ENCODE data around the gene DGKI. TPM values are rescaled to one million over a fixed set of nuclear protein-coding genes. Genes with fewer than 3 reads are reported as not detected.

Gene DGKI
- total RNA-seq, 2 donors from 2014 or later, result 0.04 to 0.64 TPM

DNA sequence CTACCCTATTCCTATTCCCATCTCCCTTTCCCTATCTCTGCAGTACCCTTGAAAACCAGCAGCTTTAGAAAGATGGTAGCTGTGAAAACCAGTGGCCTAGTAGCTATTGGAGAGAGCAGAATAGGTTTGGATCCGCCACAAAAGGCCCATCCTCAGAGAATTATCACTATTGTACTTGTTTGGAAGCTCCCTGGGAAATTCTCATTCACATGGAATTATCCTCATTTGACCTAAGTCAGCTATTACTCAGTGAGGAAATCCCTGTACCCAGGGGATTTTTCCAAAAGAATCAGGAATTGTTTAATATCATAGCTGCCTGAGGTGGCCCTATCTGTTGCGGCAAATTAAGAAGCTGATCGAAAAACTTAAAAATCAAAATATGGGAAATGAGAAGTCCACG is 51.6 kb downstream of the DGKI start:
- Mint-ChIP-seq H3K27me3 (ENCODE audit: insufficient read depth) (no peaks in the 10 kb centered on the region), H3K4me3 (no peak overlapping the region), H3K27ac (no peak overlapping the region), H3K4me1 (no peaks in the 10 kb centered on the region), H3K36me3 (ENCODE audit: low read depth) (no peaks in the 10 kb centered on the region), H3K9me3 (peaks cover 16% of the 10 kb centered on the region)
- Histone ChIP-seq H3K27ac (ENCODE audit: low read depth, low read length) (no peak overlapping the region), H3K9ac (ENCODE audit: extremely low read depth, low read length, poor library complexity, severe bottlenecking) (no peak overlapping the region), H3K27me3 (ENCODE audit: control insufficient read depth, insufficient read depth, low read length, poor library complexity, severe bottlenecking) (no peaks in the 10 kb centered on the region), H3K9me3 (ENCODE audit: control insufficient read depth, low read length) (peaks cover 12% of the 10 kb centered on the region), H3K4me1 (ENCODE audit: control insufficient read depth, insufficient read depth, low read length) (no peaks in the 10 kb centered on the region), H3K36me3 (ENCODE audit: control insufficient read depth, insufficient read depth, low read length) (no peaks in the 10 kb centered on the region), H3K4me3 (ENCODE audit: low read length) (no peak overlapping the region)
- no peak for DNase-seq
- WGBS, 2 experiments (ENCODE audit: insufficient coverage in 1 of 2, insufficient read length in 1 of 2), result 93 to 95% methylated on average over 4 of the region's 4 CpGs
- TF ChIP-seq, protein P1, sequence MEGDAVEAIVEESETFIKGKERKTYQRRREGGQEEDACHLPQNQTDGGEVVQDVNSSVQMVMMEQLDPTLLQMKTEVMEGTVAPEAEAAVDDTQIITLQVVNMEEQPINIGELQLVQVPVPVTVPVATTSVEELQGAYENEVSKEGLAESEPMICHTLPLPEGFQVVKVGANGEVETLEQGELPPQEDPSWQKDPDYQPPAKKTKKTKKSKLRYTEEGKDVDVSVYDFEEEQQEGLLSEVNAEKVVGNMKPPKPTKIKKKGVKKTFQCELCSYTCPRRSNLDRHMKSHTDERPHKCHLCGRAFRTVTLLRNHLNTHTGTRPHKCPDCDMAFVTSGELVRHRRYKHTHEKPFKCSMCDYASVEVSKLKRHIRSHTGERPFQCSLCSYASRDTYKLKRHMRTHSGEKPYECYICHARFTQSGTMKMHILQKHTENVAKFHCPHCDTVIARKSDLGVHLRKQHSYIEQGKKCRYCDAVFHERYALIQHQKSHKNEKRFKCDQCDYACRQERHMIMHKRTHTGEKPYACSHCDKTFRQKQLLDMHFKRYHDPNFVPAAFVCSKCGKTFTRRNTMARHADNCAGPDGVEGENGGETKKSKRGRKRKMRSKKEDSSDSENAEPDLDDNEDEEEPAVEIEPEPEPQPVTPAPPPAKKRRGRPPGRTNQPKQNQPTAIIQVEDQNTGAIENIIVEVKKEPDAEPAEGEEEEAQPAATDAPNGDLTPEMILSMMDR (conservative IDR thresholded peaks at IDR 0.05), result no peak

DNA sequence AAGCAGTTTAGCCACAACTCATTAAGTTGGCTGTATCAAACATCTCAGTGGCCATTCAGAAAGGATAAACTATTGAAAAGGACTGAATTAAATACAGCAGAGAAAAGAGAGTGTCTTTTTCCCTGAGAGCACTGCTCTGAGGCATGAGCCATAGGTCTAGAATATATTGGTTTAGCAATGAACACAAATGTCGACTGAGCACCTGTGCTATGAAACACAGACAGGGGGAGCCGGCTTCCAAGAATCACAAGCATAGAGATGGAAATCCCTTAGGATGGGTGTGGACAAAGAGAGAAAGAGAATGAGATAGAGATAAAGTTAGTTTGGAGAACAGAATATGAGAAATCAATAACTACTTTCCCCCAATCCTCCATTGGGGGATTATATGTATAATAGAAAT is 54.8 kb downstream of the DGKI start:
- no peaks in the 10 kb centered on the region for H3K36me3 Mint-ChIP-seq (ENCODE audit: low read depth)
- 78 to 94% methylated on average over 2 of the region's 2 CpGs for WGBS, 2 experiments (ENCODE audit: insufficient coverage in 1 of 2, insufficient read length in 1 of 2)
- no peak for DNase-seq
- no peak overlapping the region for H3K27ac ChIP-seq (ENCODE audit: low read depth, low read length)
- H3K4me3 ChIP-seq (ENCODE audit: low read length), result no peak overlapping the region
- no peak overlapping the region for H3K27ac Mint-ChIP-seq
- H3K9me3 ChIP-seq (ENCODE audit: control insufficient read depth, low read length), result peaks cover 12% of the 10 kb centered on the region
- no peaks in the 10 kb centered on the region for H3K27me3 ChIP-seq (ENCODE audit: control insufficient read depth, insufficient read depth, low read length, poor library complexity, severe bottlenecking)
- no peak overlapping the region for H3K9ac ChIP-seq (ENCODE audit: extremely low read depth, low read length, poor library complexity, severe bottlenecking)
- H3K4me3 Mint-ChIP-seq, result no peak overlapping the region
- H3K36me3 ChIP-seq (ENCODE audit: control insufficient read depth, insufficient read depth, low read length), result no peaks in the 10 kb centered on the region
- TF ChIP-seq, protein P1 (conservative IDR thresholded peaks at IDR 0.05), result peak; percentile 40
- no peaks in the 10 kb centered on the region for H3K4me1 Mint-ChIP-seq
- H3K27me3 Mint-ChIP-seq (ENCODE audit: insufficient read depth), result no peaks in the 10 kb centered on the region
- no peaks in the 10 kb centered on the region for H3K4me1 ChIP-seq (ENCODE audit: control insufficient read depth, insufficient read depth, low read length)
- H3K9me3 Mint-ChIP-seq, result peaks cover 25% of the 10 kb centered on the region

DNA sequence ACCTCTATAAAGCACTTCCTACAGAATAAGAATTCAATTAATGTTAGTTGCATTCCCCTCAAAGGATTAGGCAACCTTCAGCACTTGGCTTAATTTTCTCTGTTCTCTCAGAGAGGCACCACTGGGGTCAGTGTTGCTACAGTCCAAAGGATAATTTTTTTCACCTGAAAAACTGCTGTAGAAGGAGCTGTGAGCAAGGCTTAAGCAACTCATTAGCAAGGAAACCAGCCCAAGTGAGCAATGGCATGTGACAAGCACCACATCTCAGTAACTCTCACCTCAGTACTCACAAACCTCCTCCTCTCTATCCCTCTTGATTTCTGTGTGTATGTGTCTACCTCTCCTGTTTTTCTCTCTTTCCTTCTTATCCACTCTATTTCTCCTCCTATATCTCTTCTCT is 55.9 kb downstream of the DGKI start:
- no peaks in the 10 kb centered on the region for H3K4me1 Mint-ChIP-seq
- DNase-seq, result no peak

More for the DNA sequence above, 55.9 kb downstream of the DGKI start:
- Histone ChIP-seq H3K4me3 (ENCODE audit: low read length) (no peak overlapping the region), H3K36me3 (ENCODE audit: control insufficient read depth, insufficient read depth, low read length) (no peaks in the 10 kb centered on the region), H3K9ac (ENCODE audit: extremely low read depth, low read length, poor library complexity, severe bottlenecking) (no peak overlapping the region), H3K27ac (ENCODE audit: low read depth, low read length) (no peak overlapping the region), H3K27me3 (ENCODE audit: control insufficient read depth, insufficient read depth, low read length, poor library complexity, severe bottlenecking) (no peaks in the 10 kb centered on the region), H3K4me1 (ENCODE audit: control insufficient read depth, insufficient read depth, low read length) (no peaks in the 10 kb centered on the region), H3K9me3 (ENCODE audit: control insufficient read depth, low read length) (peaks cover 9% of the 10 kb centered on the region)
- Mint-ChIP-seq H3K27me3 (ENCODE audit: insufficient read depth) (no peaks in the 10 kb centered on the region), H3K4me3 (no peak overlapping the region), H3K27ac (no peak overlapping the region), H3K36me3 (ENCODE audit: low read depth) (no peaks in the 10 kb centered on the region), H3K9me3 (peaks cover 16% of the 10 kb centered on the region)
- TF ChIP-seq, protein P1 (conservative IDR thresholded peaks at IDR 0.05), result no peak
